Neuronal stem cell (in vitro differentiated cells): ENCODE data around the gene PIEZO2.

Source experiments
- DNase-seq: peaks from one replicate; pipeline ENCODE4 v3.0.0-alpha.2; 2013; ENCODE audit warnings: low spot score
- H2AFZ ChIP-seq: one replicate; pipeline ENCODE4 v1.6.1; 2013; ENCODE audit warnings: mild to moderate bottlenecking, low read length, inconsistent platforms
- H2AK5ac ChIP-seq: 2 replicates; pipeline ENCODE4 v1.6.1; 2013; ENCODE audit warnings: low read depth, mild to moderate bottlenecking, inconsistent platforms, low read length, moderate library complexity, mixed read lengths
- H2BK120ac ChIP-seq: 2 replicates; pipeline ENCODE4 v1.6.1; 2013; ENCODE audit warnings: low read depth, mild to moderate bottlenecking, inconsistent platforms, low read length, moderate library complexity, mixed read lengths
- H2BK12ac ChIP-seq: one replicate; pipeline ENCODE4 v1.6.1; 2013; ENCODE audit warnings: low read length, inconsistent platforms
- H2BK15ac ChIP-seq: 2 replicates; pipeline ENCODE4 v1.6.1; 2013; ENCODE audit warnings: mild to moderate bottlenecking, low read length, inconsistent platforms, mixed read lengths
- H2BK5ac ChIP-seq: one replicate; pipeline ENCODE4 v1.6.1; 2013; ENCODE audit warnings: inconsistent platforms, mild to moderate bottlenecking, low read length, moderate library complexity
- H3K14ac ChIP-seq: one replicate; pipeline ENCODE4 v1.6.1; 2013; ENCODE audit warnings: low read length, inconsistent platforms
- H3K18ac ChIP-seq: 2 replicates; pipeline ENCODE4 v1.6.1; 2013; ENCODE audit warnings: low read length, inconsistent platforms
- H3K23ac ChIP-seq: 2 replicates; pipeline ENCODE4 v1.6.1; 2013; ENCODE audit warnings: low read depth, mild to moderate bottlenecking, mixed read lengths, low read length, inconsistent platforms; ENCODE audit not compliant: poor library complexity
- H3K27ac ChIP-seq: replicated peaks from 3 replicates; pipeline ENCODE4 v1.5.1; 2013; ENCODE audit warnings: low read length, inconsistent platforms
- H3K27me3 ChIP-seq, 3 experiments: 2 replicates each; pipeline ENCODE4 v1.6.1; 2013; ENCODE audit warnings: low read length in 3 of 3, mild to moderate bottlenecking in 2 of 3, inconsistent platforms in 1 of 3, low read depth in 1 of 3, mixed read lengths in 1 of 3, moderate library complexity in 1 of 3; ENCODE audit not compliant: control insufficient read depth in 3 of 3, insufficient read depth in 3 of 3
- H3K36me3 ChIP-seq, 2 donors: replicated peaks in 1 of 2; 2 replicates each; pipeline ENCODE4 v1.6.1; 2013; ENCODE audit warnings: low read length in 2 of 2; ENCODE audit not compliant: control insufficient read depth in 2 of 2, insufficient read depth in 2 of 2
- H3K4ac ChIP-seq: 2 replicates; pipeline ENCODE4 v1.6.1; 2013; ENCODE audit warnings: inconsistent platforms, mild to moderate bottlenecking, low read length, moderate library complexity
- H3K4me1 ChIP-seq, 2 donors: 1 replicate in 1 of 2; 2 replicates in 1 of 2; pipeline ENCODE4 v1.6.1; 2013; ENCODE audit warnings: low read length in 2 of 2, low read depth in 1 of 2; ENCODE audit not compliant: control insufficient read depth in 2 of 2, insufficient read depth in 1 of 2
- H3K4me2 ChIP-seq: one replicate; pipeline ENCODE4 v1.6.1; 2013; ENCODE audit warnings: mild to moderate bottlenecking, low read length, inconsistent platforms; ENCODE audit not compliant: insufficient read depth, poor library complexity, severe bottlenecking
- H3K4me3 ChIP-seq, 2 donors: 2 replicates each; pipeline ENCODE4 v1.5.1; 2013; ENCODE audit warnings: low read length in 2 of 2, mild to moderate bottlenecking in 2 of 2, inconsistent platforms in 1 of 2, moderate library complexity in 1 of 2
- H3K79me1 ChIP-seq: one replicate; pipeline ENCODE4 v1.6.1; 2013; ENCODE audit warnings: low read depth, mild to moderate bottlenecking, inconsistent platforms, low read length, moderate library complexity
- H3K9ac ChIP-seq: one replicate; pipeline ENCODE4 v1.6.1; 2013; ENCODE audit warnings: mild to moderate bottlenecking, low read depth, low read length, inconsistent platforms; ENCODE audit not compliant: poor library complexity
- H3K9me3 ChIP-seq, 2 donors: replicated peaks in 1 of 2; 2 replicates each; pipeline versions ENCODE3 to v1.6.1; 2013; ENCODE audit warnings: low read length in 2 of 2, mild to moderate bottlenecking in 2 of 2, inconsistent platforms in 1 of 2, low read depth in 1 of 2, mixed read lengths in 1 of 2, moderate library complexity in 1 of 2; ENCODE audit not compliant: control insufficient read depth in 2 of 2, insufficient read depth in 1 of 2
- H4K8ac ChIP-seq: one replicate; pipeline ENCODE4 v1.6.1; 2013; ENCODE audit warnings: low read depth, mild to moderate bottlenecking, inconsistent platforms, low read length, moderate library complexity
- H4K91ac ChIP-seq: one replicate; pipeline ENCODE4 v1.6.1; 2013; ENCODE audit warnings: low read length, low read depth, mild to moderate bottlenecking, inconsistent platforms; ENCODE audit not compliant: poor library complexity
- WGBS, 2 donors: extraction: QIAGEN DNeasy Blood & Tissue Kit; methylation state at CpG; one replicate each; pipeline ENCODE4 v1.1.7; 2013; ENCODE audit warnings: missing lambda C conversion rate in 2 of 2, mixed read lengths in 1 of 2; ENCODE audit not compliant: insufficient read length in 2 of 2, insufficient replicate concordance in 1 of 2; ENCODE audit errors: extremely low coverage in 2 of 2; 5-methylcytosine and 5-hydroxymethylcytosine counted together

PIEZO2 gene

DNA sequence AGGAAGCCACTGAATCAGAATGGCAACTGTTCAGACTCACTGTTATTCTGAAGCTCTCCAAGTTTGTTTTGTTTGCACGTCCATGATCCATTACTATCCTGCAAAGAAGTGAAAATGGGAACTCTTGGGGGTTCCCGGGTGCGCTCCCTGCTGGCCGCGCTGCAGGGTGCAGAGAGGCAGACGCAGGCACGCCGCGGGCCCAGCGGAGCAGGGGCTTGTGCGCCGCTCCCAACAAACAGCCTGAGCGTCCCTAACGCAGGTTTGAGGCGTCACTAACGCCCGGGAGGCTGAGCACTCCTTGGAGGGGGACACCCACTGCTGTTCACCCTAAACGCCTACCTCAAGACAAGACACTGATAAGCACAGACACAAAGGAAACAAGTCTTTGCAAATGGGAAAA is 14.3 kb upstream of the PIEZO2 start:
- Histone ChIP-seq H3K18ac (peak overlapping the region; percentile 52), H3K79me1 (no peaks in the 10 kb centered on the region), H3K4me3 (no peak overlapping the region), H3K9ac (no peak overlapping the region), H3K27me3 (no peaks in the 10 kb centered on the region), H4K8ac (no peak overlapping the region), H2BK12ac (no peak overlapping the region), H3K4ac (no peak overlapping the region), H3K14ac (no peak overlapping the region), H3K9me3 (no peaks in the 10 kb centered on the region), H2AFZ (peak overlapping the region; percentile 36), H3K23ac (no peak overlapping the region), H3K4me2 (no peak overlapping the region), H2AK5ac (no peak overlapping the region), H2BK5ac (no peak overlapping the region), H3K36me3 (no peaks in the 10 kb centered on the region), H2BK120ac (no peak overlapping the region), H3K4me1 (peaks cover 0 to 2% of the 10 kb centered on the region in 2 donors), H3K27ac (no peak overlapping the region), H2BK15ac (no peak overlapping the region), H4K91ac (no peak overlapping the region)
- WGBS, 2 donors = no CpG with 5 or more reads among the region's 18 CpGs
- no peak for DNase-seq

DNA sequence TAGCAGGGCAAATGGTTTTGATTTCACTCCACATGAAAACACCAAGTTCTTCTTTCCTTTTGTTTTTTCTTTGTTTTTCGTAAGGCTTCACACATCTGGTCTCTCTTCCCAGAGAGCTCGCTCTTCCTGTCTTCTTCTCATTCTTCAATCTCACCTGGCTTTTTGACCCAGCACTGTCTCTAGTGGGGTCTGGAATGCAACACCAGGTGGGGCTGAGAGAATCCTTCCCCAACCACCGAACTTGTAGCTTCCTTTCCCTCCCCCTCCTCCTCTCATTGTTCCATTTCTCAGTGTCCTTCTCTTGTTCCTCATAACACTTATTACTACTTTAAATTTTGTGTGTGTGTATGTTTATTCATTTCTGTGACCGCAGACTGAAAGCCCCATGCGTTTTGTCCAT is 13.5 kb upstream of the PIEZO2 start:
- Histone ChIP-seq H3K18ac (no peak overlapping the region), H2AK5ac (no peak overlapping the region), H2BK5ac (no peak overlapping the region), H4K91ac (no peak overlapping the region), H3K79me1 (no peaks in the 10 kb centered on the region), H2BK120ac (no peak overlapping the region), H3K4ac (no peak overlapping the region), H3K4me2 (no peak overlapping the region), H2BK12ac (no peak overlapping the region), H2BK15ac (no peak overlapping the region), H3K36me3 (no peaks in the 10 kb centered on the region), H3K4me3 (no peak overlapping the region), H3K27ac (no peak overlapping the region), H3K4me1 (peaks cover 0 to 2% of the 10 kb centered on the region in 2 donors), H4K8ac (no peak overlapping the region), H3K14ac (no peak overlapping the region), H3K9ac (no peak overlapping the region), H3K27me3 (no peaks in the 10 kb centered on the region), H3K9me3 (no peaks in the 10 kb centered on the region), H3K23ac (no peak overlapping the region), H2AFZ (no peak overlapping the region)
- WGBS, 2 donors = no CpG with 5 or more reads among the region's 5 CpGs
- no peak for DNase-seq

DNA sequence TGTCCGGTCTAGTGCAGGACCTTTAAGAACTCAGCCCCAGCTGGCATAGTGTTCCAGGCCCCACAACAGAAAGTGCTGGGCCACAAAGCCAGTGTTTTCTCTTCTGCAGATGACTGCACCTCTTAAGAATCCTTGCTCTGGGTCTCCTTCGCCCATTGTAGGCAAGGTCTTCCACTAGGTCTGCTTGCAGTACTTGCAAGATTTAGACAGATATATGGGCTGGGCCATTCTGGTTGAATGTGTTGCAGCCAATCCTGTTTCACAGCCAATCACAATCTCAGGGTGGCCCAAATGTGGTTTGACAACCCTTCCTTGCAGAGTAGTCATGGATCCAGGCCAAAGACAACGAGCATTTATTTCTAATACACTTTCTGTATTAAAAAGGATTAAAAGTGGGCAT is 13.1 kb upstream of the PIEZO2 start:
- Histone ChIP-seq H2AK5ac (no peak overlapping the region), H3K14ac (no peak overlapping the region), H2BK5ac (no peak overlapping the region), H2BK120ac (no peak overlapping the region), H3K4me1 (peaks cover 0 to 2% of the 10 kb centered on the region in 2 donors), H3K9me3 (no peaks in the 10 kb centered on the region), H2BK15ac (no peak overlapping the region), H3K27ac (no peak overlapping the region), H3K36me3 (no peaks in the 10 kb centered on the region), H3K4me3 (no peak overlapping the region), H3K9ac (no peak overlapping the region), H4K8ac (no peak overlapping the region), H3K4ac (no peak overlapping the region), H3K23ac (no peak overlapping the region), H2BK12ac (no peak overlapping the region), H4K91ac (no peak overlapping the region), H2AFZ (no peak overlapping the region), H3K18ac (no peak overlapping the region), H3K4me2 (no peak overlapping the region), H3K79me1 (no peaks in the 10 kb centered on the region), H3K27me3 (no peaks in the 10 kb centered on the region)
- no CpG with 5 or more reads among the region's 3 CpGs for WGBS, 2 donors
- no peak for DNase-seq

DNA sequence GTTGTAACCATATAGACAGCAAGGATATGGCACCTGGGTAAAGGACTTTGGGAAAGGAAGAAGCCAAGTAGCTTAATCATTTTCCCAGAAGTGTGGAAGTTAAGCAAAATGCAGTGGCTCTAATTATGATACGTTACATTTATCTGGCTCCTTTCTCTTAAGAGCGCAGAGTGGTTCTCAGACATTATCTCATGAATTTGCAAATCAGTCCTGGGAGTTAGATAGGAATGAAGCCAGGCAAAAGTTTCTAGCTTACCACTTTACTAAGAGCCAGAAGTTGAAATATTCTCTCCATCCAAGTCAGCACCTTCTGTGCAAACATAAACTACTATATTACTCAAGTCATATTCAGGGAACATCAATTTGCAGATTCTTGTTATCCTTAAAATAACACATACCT is 10.9 kb upstream of the PIEZO2 start:
- Histone ChIP-seq H3K9me3 (no peaks in the 10 kb centered on the region), H2BK12ac (no peak overlapping the region), H3K4me2 (no peak overlapping the region), H4K91ac (no peak overlapping the region), H3K18ac (no peak overlapping the region), H3K27ac (no peak overlapping the region), H4K8ac (no peak overlapping the region), H3K23ac (no peak overlapping the region), H2BK120ac (no peak overlapping the region), H3K27me3 (no peaks in the 10 kb centered on the region), H2BK5ac (no peak overlapping the region), H3K36me3 (no peaks in the 10 kb centered on the region), H2BK15ac (no peak overlapping the region), H2AFZ (no peak overlapping the region), H3K4me1 (peaks cover 0 to 2% of the 10 kb centered on the region in 2 donors), H3K9ac (no peak overlapping the region), H2AK5ac (no peak overlapping the region), H3K4me3 (no peak overlapping the region), H3K79me1 (no peaks in the 10 kb centered on the region), H3K4ac (no peak overlapping the region), H3K14ac (no peak overlapping the region)
- whole genome bisulfite sequencing, 2 donors = no CpG with 5 or more reads among the region's 2 CpGs
- no peak for DNase-seq
